ENCODE results near the gene ZNF28.

DNA sequence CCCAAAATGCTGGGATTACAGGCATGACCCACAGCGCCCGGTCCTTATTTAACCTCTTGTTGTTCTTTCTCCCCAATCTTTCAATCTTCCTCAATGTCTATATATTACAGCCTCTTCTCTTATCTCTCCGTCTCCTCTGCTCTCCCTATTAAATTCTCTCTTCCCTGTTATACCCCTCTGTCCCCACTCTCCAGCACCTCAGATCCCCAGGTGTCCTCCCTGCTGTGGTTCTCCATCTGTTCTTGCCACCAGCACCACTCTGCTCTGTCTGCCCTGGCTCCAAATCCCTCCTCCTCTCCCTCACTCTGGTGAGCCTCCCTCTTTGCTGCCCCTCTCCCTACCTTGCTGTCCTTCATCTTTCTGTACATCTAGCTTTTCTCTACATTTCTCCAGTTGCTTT is 35.9 kb downstream of the ZNF28 start:
- TF ChIP-seq, protein P1, sequence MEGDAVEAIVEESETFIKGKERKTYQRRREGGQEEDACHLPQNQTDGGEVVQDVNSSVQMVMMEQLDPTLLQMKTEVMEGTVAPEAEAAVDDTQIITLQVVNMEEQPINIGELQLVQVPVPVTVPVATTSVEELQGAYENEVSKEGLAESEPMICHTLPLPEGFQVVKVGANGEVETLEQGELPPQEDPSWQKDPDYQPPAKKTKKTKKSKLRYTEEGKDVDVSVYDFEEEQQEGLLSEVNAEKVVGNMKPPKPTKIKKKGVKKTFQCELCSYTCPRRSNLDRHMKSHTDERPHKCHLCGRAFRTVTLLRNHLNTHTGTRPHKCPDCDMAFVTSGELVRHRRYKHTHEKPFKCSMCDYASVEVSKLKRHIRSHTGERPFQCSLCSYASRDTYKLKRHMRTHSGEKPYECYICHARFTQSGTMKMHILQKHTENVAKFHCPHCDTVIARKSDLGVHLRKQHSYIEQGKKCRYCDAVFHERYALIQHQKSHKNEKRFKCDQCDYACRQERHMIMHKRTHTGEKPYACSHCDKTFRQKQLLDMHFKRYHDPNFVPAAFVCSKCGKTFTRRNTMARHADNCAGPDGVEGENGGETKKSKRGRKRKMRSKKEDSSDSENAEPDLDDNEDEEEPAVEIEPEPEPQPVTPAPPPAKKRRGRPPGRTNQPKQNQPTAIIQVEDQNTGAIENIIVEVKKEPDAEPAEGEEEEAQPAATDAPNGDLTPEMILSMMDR (IDR thresholded peaks at IDR 0.05) = no peak
- TF ChIP-seq POLR2AphosphoS5 (IDR thresholded peaks at IDR 0.05; ENCODE audit: low read depth, low read length) (no peak), TCF7L2 (IDR thresholded peaks at IDR 0.05; ENCODE audit: low read depth, low read length) (no peak)
- TF ChIP-seq, protein P2, sequence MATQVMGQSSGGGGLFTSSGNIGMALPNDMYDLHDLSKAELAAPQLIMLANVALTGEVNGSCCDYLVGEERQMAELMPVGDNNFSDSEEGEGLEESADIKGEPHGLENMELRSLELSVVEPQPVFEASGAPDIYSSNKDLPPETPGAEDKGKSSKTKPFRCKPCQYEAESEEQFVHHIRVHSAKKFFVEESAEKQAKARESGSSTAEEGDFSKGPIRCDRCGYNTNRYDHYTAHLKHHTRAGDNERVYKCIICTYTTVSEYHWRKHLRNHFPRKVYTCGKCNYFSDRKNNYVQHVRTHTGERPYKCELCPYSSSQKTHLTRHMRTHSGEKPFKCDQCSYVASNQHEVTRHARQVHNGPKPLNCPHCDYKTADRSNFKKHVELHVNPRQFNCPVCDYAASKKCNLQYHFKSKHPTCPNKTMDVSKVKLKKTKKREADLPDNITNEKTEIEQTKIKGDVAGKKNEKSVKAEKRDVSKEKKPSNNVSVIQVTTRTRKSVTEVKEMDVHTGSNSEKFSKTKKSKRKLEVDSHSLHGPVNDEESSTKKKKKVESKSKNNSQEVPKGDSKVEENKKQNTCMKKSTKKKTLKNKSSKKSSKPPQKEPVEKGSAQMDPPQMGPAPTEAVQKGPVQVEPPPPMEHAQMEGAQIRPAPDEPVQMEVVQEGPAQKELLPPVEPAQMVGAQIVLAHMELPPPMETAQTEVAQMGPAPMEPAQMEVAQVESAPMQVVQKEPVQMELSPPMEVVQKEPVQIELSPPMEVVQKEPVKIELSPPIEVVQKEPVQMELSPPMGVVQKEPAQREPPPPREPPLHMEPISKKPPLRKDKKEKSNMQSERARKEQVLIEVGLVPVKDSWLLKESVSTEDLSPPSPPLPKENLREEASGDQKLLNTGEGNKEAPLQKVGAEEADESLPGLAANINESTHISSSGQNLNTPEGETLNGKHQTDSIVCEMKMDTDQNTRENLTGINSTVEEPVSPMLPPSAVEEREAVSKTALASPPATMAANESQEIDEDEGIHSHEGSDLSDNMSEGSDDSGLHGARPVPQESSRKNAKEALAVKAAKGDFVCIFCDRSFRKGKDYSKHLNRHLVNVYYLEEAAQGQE (IDR thresholded peaks at IDR 0.05; ENCODE audit: insufficient read depth in 1 of 2, low read depth in 2 of 2, low read length in 1 of 2) = no peak

Data from Panc1 (cell line).